Loucy (cell line): ENCODE data around the gene TNNC2.

Source experiments
- CTCF ChIP-seq: fragments of 200-600 bp; sonication (generic); conservative IDR thresholded peaks from 2 replicates; pipeline ENCODE4 v1.5.1; 2014; ENCODE audit warnings: mild to moderate bottlenecking, antibody characterized with exemption, low read length
- EZH2phosphoT487 ChIP-seq: fragments of 200-600 bp; IDR thresholded peaks from 2 replicates; pipeline ENCODE4 v1.6.1; 2018; ENCODE audit warnings: antibody characterized with exemption, mild to moderate bottlenecking, moderate library complexity, borderline replicate concordance

GRCh38 chr20:45834797-45835161 lies 7.7 kb upstream of the TNNC2 start:
- TF ChIP-seq CTCF, result no peak
- no peak for TF ChIP-seq EZH2phosphoT487
